Neutrophil (primary cell): ENCODE data around the gene PWWP2A.
"Not testable (repeated sequence)": the region's sequence is repeated elsewhere in the genome, so short reads cannot be mapped to it uniquely, and the experiment has no call there.

ENCODE experiments used
- H3K27ac ChIP-seq: fragments of 200-600 bp; sonication (generic); 2 replicates; pipeline ENCODE4 v1.5.1; 2016; ENCODE audit warnings: mild to moderate bottlenecking, moderate library complexity
- H3K27me3 ChIP-seq: fragments of 200-600 bp; sonication (generic); 2 replicates; pipeline ENCODE4 v1.6.0; 2016; ENCODE audit warnings: mild to moderate bottlenecking
- H3K36me3 ChIP-seq: fragments of 200-600 bp; sonication (generic); 2 replicates; pipeline ENCODE4 v1.5.1; 2017
- H3K4me1 ChIP-seq, 2 experiments: fragments of 200-600 bp in 1 of 2; sonication (generic) in 1 of 2; 1 replicate in 1 of 2; 2 replicates in 1 of 2; pipeline versions ENCODE4 v1.5.1 to v1.6.1; 2013 to 2016; ENCODE audit warnings: low read depth in 1 of 2, low read length in 1 of 2, mild to moderate bottlenecking in 1 of 2, moderate library complexity in 1 of 2; ENCODE audit not compliant: control insufficient read depth in 1 of 2, insufficient read depth in 1 of 2
- H3K4me3 ChIP-seq, 2 experiments: fragments of 200-600 bp in 1 of 2; sonication (generic) in 1 of 2; 1 replicate in 1 of 2; 2 replicates in 1 of 2; pipeline ENCODE4 v1.5.1; 2013 to 2016; ENCODE audit warnings: low read depth in 1 of 2, low read length in 1 of 2, mild to moderate bottlenecking in 1 of 2, moderate library complexity in 1 of 2
- H3K9me3 ChIP-seq: fragments of 200-600 bp; sonication (generic); 2 replicates; pipeline ENCODE4 v1.5.1; 2016
- TF ChIP-seq, protein P1 (sequence below): fragments of 200-600 bp; sonication (generic); IDR thresholded peaks from 2 replicates; pipeline ENCODE4 v1.5.1; 2016; ENCODE audit warnings: antibody characterized with exemption

The PWWP2A gene

GRCh38 chr5:160155017-160155750, 35.9 kb upstream of the PWWP2A start:
- Histone ChIP-seq H3K4me1 (no peaks in the 10 kb centered on the region), H3K27me3 (no peaks in the 10 kb centered on the region), H3K36me3 (no peaks in the 10 kb centered on the region), H3K9me3 (no peaks in the 10 kb centered on the region), H3K27ac (no peak overlapping the region), H3K4me3 (no peak overlapping the region)
- TF ChIP-seq, protein P1, sequence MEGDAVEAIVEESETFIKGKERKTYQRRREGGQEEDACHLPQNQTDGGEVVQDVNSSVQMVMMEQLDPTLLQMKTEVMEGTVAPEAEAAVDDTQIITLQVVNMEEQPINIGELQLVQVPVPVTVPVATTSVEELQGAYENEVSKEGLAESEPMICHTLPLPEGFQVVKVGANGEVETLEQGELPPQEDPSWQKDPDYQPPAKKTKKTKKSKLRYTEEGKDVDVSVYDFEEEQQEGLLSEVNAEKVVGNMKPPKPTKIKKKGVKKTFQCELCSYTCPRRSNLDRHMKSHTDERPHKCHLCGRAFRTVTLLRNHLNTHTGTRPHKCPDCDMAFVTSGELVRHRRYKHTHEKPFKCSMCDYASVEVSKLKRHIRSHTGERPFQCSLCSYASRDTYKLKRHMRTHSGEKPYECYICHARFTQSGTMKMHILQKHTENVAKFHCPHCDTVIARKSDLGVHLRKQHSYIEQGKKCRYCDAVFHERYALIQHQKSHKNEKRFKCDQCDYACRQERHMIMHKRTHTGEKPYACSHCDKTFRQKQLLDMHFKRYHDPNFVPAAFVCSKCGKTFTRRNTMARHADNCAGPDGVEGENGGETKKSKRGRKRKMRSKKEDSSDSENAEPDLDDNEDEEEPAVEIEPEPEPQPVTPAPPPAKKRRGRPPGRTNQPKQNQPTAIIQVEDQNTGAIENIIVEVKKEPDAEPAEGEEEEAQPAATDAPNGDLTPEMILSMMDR = no peak

GRCh38 chr5:160152901-160153300, 33.7 kb upstream of the PWWP2A start:
- H3K36me3 ChIP-seq = no peaks in the 10 kb centered on the region
- no peak overlapping the region for H3K27ac ChIP-seq
- H3K27me3 ChIP-seq = no peaks in the 10 kb centered on the region
- H3K4me1 ChIP-seq = no peaks in the 10 kb centered on the region
- no peaks in the 10 kb centered on the region for H3K9me3 ChIP-seq
- no peak overlapping the region for H3K4me3 ChIP-seq
- TF ChIP-seq, protein P1 = no peak

GRCh38 chr5:160152287-160152686, 33.0 kb upstream of the PWWP2A start:
- H3K36me3 ChIP-seq = no peaks in the 10 kb centered on the region
- no peaks in the 10 kb centered on the region for H3K27me3 ChIP-seq
- H3K9me3 ChIP-seq = no peaks in the 10 kb centered on the region
- TF ChIP-seq, protein P1 = no peak
- H3K4me1 ChIP-seq = no peaks in the 10 kb centered on the region
- no peak overlapping the region for H3K27ac ChIP-seq
- no peak overlapping the region for H3K4me3 ChIP-seq

GRCh38 chr5:160151017-160151416, 31.8 kb upstream of the PWWP2A start:
- H3K36me3 ChIP-seq = no peaks in the 10 kb centered on the region

GRCh38 chr5:160150381-160150780, 31.1 kb upstream of the PWWP2A start:
- no peak overlapping the region for H3K27ac ChIP-seq
- no peaks in the 10 kb centered on the region for H3K36me3 ChIP-seq
- H3K4me1 ChIP-seq = no peaks in the 10 kb centered on the region
- H3K9me3 ChIP-seq = no peaks in the 10 kb centered on the region
- TF ChIP-seq, protein P1 = no peak
- H3K27me3 ChIP-seq = no peaks in the 10 kb centered on the region
- H3K4me3 ChIP-seq = no peak overlapping the region

More at GRCh38 chr5:160151017-160151416, 31.8 kb upstream of the PWWP2A start:
- TF ChIP-seq, protein P1 = no peak
- Histone ChIP-seq H3K4me1 (no peaks in the 10 kb centered on the region), H3K9me3 (no peaks in the 10 kb centered on the region), H3K27ac (no peak overlapping the region), H3K27me3 (no peaks in the 10 kb centered on the region), H3K4me3 (no peak overlapping the region)

DNA sequence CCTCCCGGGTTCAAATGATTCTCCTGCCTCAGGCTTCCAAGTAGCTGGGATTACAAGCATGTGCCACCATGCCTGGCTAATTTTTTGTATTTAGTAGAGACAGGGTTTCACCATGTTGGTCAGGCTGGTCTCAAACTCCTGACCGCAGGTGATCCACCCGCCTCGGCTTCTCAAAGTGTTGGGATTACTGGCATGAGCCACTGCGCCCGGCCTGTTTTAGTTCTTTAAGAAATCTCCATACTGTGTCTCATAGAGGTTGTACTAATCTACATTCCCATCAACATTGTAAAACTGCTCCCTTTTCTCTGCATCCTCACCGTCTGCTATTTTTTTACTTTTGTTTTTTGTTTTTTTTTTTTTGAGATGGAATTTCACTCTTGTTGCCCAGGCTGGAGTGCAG, 25.2 kb upstream of the PWWP2A start:
- H3K36me3 ChIP-seq, H3K9me3 ChIP-seq, H3K4me3 ChIP-seq, H3K27ac ChIP-seq, H3K4me1 ChIP-seq, H3K27me3 ChIP-seq: not testable (repeated sequence)
